Activated CD8-positive, alpha-beta T cell treated with anti-CD3 and anti-CD28 coated beads for 36 hours (primary cell): Measurements from ENCODE around the gene TPM1. TPM values are rescaled to one million over a fixed set of nuclear protein-coding genes. Genes with fewer than 3 reads are reported as not detected.

Experiments
- ATAC-seq: fragments of 200-7000 bp; cut with Tn5 transposase; one replicate; pipeline ENCODE4 v1.10.0; 2021; ENCODE audit warnings: mild to moderate bottlenecking, moderate library complexity
- CTCF ChIA-PET: fragments of 350-600 bp; sonication (Branson Sonifier 250); formaldehyde crosslinking; loops from one replicate; lab custom pipeline; 2021; ENCODE audit warnings: antibody characterized with exemption; lab: Charles Lee
- POLR2A ChIA-PET: fragments of 350-600 bp; sonication (Branson Sonifier 250); formaldehyde crosslinking; loops from one replicate; lab custom pipeline; 2021; ENCODE audit warnings: antibody characterized with exemption; lab: Charles Lee
- DNase-seq: peaks from one replicate; pipeline ENCODE4 v3.0.0-alpha.2; 2020
- H3K27ac Mint-ChIP-seq: one replicate; pipeline ENCODE4 v1.8.0; 2021; ENCODE audit warnings: mild to moderate bottlenecking, mixed read lengths
- H3K27me3 Mint-ChIP-seq: one replicate; pipeline ENCODE4 v1.8.0; 2021; ENCODE audit warnings: mixed read lengths
- H3K36me3 Mint-ChIP-seq: one replicate; pipeline ENCODE4 v1.8.0; 2021; ENCODE audit warnings: low read depth, mixed read lengths
- H3K4me1 Mint-ChIP-seq: one replicate; pipeline ENCODE4 v1.8.0; 2021; ENCODE audit warnings: low read depth, mixed read lengths
- H3K4me3 Mint-ChIP-seq: one replicate; pipeline ENCODE4 v1.8.0; 2021; ENCODE audit warnings: mild to moderate bottlenecking, moderate library complexity, mixed read lengths
- H3K9me3 Mint-ChIP-seq: one replicate; pipeline ENCODE4 v1.8.0; 2021; ENCODE audit warnings: mixed read lengths
- CTCF ChIP-seq: fragments of 200-600 bp; IDR thresholded peaks from one replicate; pipeline ENCODE4 v1.8.0; 2022; ENCODE audit warnings: antibody characterized with exemption, mild to moderate bottlenecking
- intact Hi-C: fragments of 100-400 bp; cut with micrococcal nuclease; formaldehyde crosslinking; loops from one replicate; pipeline ENCODE4 v1.10.0; 2022
- total RNA-seq, 2 experiments: library from RNA; stranded (reverse); gene quantifications; one replicate each; pipeline ENCODE4 v1.2.3, GENCODE V29; 2021

The TPM1 gene
- total RNA-seq, 2 experiments from 2014 or later: 6.0 to 6.3 TPM

GRCh38 chr15:63109920-63110319 is 67.4 kb downstream of the TPM1 start:
- Mint-ChIP-seq H3K27ac (no peak overlapping the region), H3K36me3 (no peaks in the 10 kb centered on the region), H3K9me3 (no peaks in the 10 kb centered on the region), H3K27me3 (peaks cover 8% of the 10 kb centered on the region), H3K4me1 (no peaks in the 10 kb centered on the region), H3K4me3 (no peak overlapping the region)
- ChIA-PET CTCF (interaction anchor here (0.8 to 1.2 kb wide), 3 partner anchors 16 to 63 kb away, joined by 3 to 4 read pairs (median 4); no protein-coding TSS in a partner anchor), POLR2A (no interaction called here)
- no peak for ATAC-seq
- no peak for TF ChIP-seq CTCF
- no peak for DNase-seq
- intact Hi-C loops: no loop called here

DNA sequence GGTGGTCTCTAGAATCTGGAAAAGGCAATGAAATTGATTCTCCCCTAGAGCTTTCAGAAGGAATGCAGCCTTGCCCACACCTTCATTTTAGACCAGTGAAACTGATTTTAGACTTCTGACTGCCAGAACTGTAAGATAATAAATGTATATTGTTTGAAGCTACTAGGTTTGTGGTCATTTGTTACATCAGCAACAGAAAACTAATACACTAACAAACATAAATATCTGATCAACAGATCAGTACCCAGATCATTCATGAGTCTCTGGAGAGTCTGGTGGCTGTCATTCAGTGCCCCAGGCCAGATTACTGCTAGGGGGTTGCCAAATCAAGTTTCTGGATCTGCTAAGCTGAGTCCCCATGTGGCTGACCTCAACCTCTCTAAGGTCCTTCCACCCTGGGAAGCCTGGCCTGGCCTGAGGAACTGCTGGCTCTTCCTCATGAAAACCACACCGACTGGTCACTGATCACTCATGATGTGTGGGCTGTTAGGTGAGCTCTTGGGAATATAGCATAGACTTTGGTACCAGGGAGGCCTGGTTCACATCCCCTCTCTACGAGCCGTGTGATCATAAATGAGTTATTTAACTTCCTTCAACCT is 68.0 kb downstream of the TPM1 start:
- no peak overlapping the region for H3K27ac Mint-ChIP-seq
- no peaks in the 10 kb centered on the region for H3K4me1 Mint-ChIP-seq
- no peaks in the 10 kb centered on the region for H3K9me3 Mint-ChIP-seq
- POLR2A ChIA-PET: no interaction called here
- ATAC-seq (no peak), DNase-seq (no peak)
- TF ChIP-seq CTCF: no peak
- intact Hi-C loops: no loop called here
- no peaks in the 10 kb centered on the region for H3K36me3 Mint-ChIP-seq
- no peak overlapping the region for H3K4me3 Mint-ChIP-seq
- peaks cover 4% of the 10 kb centered on the region for H3K27me3 Mint-ChIP-seq
- CTCF ChIA-PET: interaction anchor here (0.9 to 1.5 kb wide), 3 partner anchors 16 to 62 kb away, joined by 3 to 4 read pairs (median 4); no protein-coding TSS in a partner anchor

DNA sequence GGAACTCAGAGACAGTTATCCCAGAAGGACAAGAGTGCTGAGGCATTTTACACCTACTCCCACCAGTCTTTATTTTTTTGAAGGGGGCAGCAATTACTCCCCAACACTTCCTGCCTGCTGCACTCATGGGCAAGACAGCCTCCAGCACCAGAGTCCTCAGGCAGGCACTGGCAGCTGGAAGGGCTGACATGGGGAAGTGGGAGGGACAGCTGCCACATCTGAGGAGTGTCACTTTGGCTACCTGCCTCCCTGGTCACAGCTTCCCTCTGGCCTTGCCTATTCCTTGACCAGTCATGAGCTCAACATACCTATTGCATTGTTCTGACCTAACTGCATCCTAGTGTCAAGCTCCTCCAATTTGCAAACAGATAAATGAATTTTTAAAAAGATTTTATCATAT is 68.9 kb downstream of the TPM1 start:
- Mint-ChIP-seq H3K36me3 (no peaks in the 10 kb centered on the region), H3K4me3 (no peak overlapping the region), H3K27ac (no peak overlapping the region), H3K4me1 (no peaks in the 10 kb centered on the region), H3K27me3 (peaks cover 2% of the 10 kb centered on the region), H3K9me3 (no peaks in the 10 kb centered on the region)
- no peak for TF ChIP-seq CTCF
- DNase-seq (no peak), ATAC-seq (no peak)
- intact Hi-C loops: no loop called here
- POLR2A ChIA-PET: no interaction called here
- CTCF ChIA-PET: interaction anchor here (0.9 to 1.5 kb wide), 2 partner anchors 17 to 63 kb away, joined by 4 read pairs; no protein-coding TSS in a partner anchor

DNA sequence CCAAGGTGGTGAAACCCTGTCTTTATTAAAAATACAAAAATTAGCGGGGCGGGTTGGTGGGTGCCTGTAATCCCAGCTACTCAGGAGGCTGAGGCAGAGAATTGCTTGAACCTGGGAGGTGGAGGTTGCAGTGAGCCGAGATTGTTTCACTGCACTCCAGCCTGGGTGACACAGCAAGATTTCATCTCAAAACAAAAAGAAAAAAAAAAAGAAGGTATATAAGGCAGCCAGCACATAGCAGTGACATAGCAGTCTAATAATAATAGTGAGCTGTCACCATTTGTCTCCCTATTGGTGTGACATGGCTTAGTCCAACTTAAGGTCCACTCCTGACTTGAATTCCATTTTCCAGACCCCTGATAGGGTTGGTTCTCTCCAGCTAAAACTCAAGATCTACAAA is 70.3 kb downstream of the TPM1 start:
- no peak overlapping the region for H3K27ac Mint-ChIP-seq
- peaks cover 2% of the 10 kb centered on the region for H3K27me3 Mint-ChIP-seq

More for the DNA sequence above, 70.3 kb downstream of the TPM1 start:
- CTCF ChIA-PET: no interaction called here
- H3K4me3 Mint-ChIP-seq: no peak overlapping the region
- H3K9me3 Mint-ChIP-seq: no peaks in the 10 kb centered on the region
- DNase-seq: no peak
- POLR2A ChIA-PET: no interaction called here
- ATAC-seq: no peak
- TF ChIP-seq CTCF: no peak
- no peaks in the 10 kb centered on the region for H3K36me3 Mint-ChIP-seq
- intact Hi-C loops: no loop called here
- no peaks in the 10 kb centered on the region for H3K4me1 Mint-ChIP-seq
